A549 (cell line): ENCODE data around the gene ZSWIM5.

Source experiments
- HES2 ChIP-seq: fragments of >200 bp; sonication (Bioruptor Twin); formaldehyde crosslinking; IDR thresholded peaks from 2 replicates; pipeline ENCODE4 v1.6.1; 2016
- RAD21 ChIP-seq, 2 experiments: fragments of >200 bp in 1 of 2; sonication (Bioruptor Twin) in 1 of 2; formaldehyde crosslinking in 1 of 2; IDR thresholded peaks in 1 of 2; conservative IDR thresholded peaks in 1 of 2; 2 replicates in 1 of 2; 3 replicates in 1 of 2; pipeline ENCODE4 v1.6.1; 2012 to 2018; ENCODE audit warnings: inconsistent platforms in 1 of 2
- SREBF2 ChIP-seq: fragments of 450-650 bp; IDR thresholded peaks from 2 replicates; pipeline ENCODE4 v1.6.1; 2014; ENCODE audit warnings: mild to moderate bottlenecking, moderate library complexity
- ZFP36 ChIP-seq: fragments of 450-650 bp; IDR thresholded peaks from 2 replicates; pipeline ENCODE4 v1.6.1; 2014; ENCODE audit warnings: borderline replicate concordance; ENCODE audit not compliant: partially characterized antibody
- TF ChIP-seq, protein P1 (sequence below): fragments of >200 bp; sonication (Bioruptor Twin); formaldehyde crosslinking; IDR thresholded peaks from 3 replicates; pipeline ENCODE4 v1.5.1; 2016

DNA sequence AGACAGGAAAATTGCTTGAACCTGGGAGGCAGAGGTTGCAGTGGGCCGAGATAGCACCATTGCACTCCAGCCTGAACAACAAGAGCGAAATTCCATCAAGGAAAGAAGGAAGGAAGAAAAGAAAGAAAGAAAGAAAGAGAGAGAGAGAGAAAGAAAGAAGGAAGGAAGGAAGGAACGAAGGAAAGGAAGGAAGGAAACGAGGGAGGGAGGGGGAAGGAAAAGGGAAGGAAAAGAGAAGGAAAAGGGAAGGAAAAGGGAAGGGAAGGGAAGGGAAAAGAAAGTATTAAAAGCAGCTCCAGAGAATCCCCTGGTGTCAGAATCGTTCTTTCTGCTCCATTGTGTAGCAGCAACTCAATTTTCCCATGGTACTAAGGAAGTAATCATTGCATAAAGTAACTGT is 19.2 kb upstream of the ZSWIM5 start:
- no peak for TF ChIP-seq HES2
- TF ChIP-seq, protein P1, sequence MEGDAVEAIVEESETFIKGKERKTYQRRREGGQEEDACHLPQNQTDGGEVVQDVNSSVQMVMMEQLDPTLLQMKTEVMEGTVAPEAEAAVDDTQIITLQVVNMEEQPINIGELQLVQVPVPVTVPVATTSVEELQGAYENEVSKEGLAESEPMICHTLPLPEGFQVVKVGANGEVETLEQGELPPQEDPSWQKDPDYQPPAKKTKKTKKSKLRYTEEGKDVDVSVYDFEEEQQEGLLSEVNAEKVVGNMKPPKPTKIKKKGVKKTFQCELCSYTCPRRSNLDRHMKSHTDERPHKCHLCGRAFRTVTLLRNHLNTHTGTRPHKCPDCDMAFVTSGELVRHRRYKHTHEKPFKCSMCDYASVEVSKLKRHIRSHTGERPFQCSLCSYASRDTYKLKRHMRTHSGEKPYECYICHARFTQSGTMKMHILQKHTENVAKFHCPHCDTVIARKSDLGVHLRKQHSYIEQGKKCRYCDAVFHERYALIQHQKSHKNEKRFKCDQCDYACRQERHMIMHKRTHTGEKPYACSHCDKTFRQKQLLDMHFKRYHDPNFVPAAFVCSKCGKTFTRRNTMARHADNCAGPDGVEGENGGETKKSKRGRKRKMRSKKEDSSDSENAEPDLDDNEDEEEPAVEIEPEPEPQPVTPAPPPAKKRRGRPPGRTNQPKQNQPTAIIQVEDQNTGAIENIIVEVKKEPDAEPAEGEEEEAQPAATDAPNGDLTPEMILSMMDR = no peak
- no peak for TF ChIP-seq RAD21 (conservative IDR thresholded peaks at IDR 0.05 in 1 of 2, IDR thresholded peaks at IDR 0.05 in 1 of 2)
- TF ChIP-seq SREBF2 = no peak
- TF ChIP-seq ZFP36 = no peak
